Measurements from ENCODE around the gene QRFP.
A peak's percentile ranks its signal among the peaks of the same experiment; 100 is the strongest.
"Not testable (repeated sequence)": the region's sequence is repeated elsewhere in the genome, so short reads cannot be mapped to it uniquely, and the experiment has no call there.

QRFP gene

GRCh38 chr9:130857864-130858738 lies 38.5 kb downstream of the QRFP start:
- DNase-seq = no peak
- peak overlapping the region; percentile 18 for H3K27ac Mint-ChIP-seq
- H3K4me3 Mint-ChIP-seq = no peak overlapping the region
- no peaks in the 10 kb centered on the region for H3K4me1 Mint-ChIP-seq (ENCODE audit: low read depth)
- peaks cover 72% of the 10 kb centered on the region for H3K36me3 Mint-ChIP-seq (ENCODE audit: low read depth)
- no peaks in the 10 kb centered on the region for H3K9me3 Mint-ChIP-seq
- no peaks in the 10 kb centered on the region for H3K27me3 Mint-ChIP-seq

- no peak for DNase-seq
- Mint-ChIP-seq H3K27ac (no peak overlapping the region), H3K9me3 (no peaks in the 10 kb centered on the region), H3K27me3 (no peaks in the 10 kb centered on the region), H3K36me3 (ENCODE audit: low read depth) (peaks cover 60% of the 10 kb centered on the region), H3K4me1 (ENCODE audit: low read depth) (no peaks in the 10 kb centered on the region), H3K4me3 (no peak overlapping the region)
Observed at GRCh38 chr9:130856474-130856873, 40.1 kb downstream of the QRFP start.

DNA sequence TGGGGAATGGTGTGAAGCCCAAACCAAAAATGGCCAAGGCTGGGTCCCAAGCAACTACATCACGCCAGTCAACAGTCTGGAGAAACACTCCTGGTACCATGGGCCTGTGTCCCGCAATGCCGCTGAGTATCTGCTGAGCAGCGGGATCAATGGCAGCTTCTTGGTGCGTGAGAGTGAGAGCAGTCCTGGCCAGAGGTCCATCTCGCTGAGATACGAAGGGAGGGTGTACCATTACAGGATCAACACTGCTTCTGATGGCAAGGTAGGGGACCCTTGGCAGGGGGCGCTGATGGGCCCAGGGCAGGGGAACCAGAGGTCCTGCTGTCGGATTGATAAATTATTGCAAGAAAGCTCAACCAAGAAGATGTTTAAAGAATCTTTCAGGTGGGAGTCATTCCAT lies 41.8 kb downstream of the QRFP start:
- no peak overlapping the region for H3K27ac Mint-ChIP-seq
- peaks cover 50% of the 10 kb centered on the region for H3K36me3 Mint-ChIP-seq (ENCODE audit: low read depth)

GRCh38 chr9:130854092-130854491 lies 42.5 kb downstream of the QRFP start:
- H3K4me1 Mint-ChIP-seq (ENCODE audit: low read depth) = peaks cover 4% of the 10 kb centered on the region
- DNase-seq = no peak
- H3K27ac Mint-ChIP-seq = no peak overlapping the region
- H3K36me3 Mint-ChIP-seq (ENCODE audit: low read depth) = peaks cover 45% of the 10 kb centered on the region
- H3K27me3 Mint-ChIP-seq = no peaks in the 10 kb centered on the region
- H3K9me3 Mint-ChIP-seq = no peaks in the 10 kb centered on the region
- no peak overlapping the region for H3K4me3 Mint-ChIP-seq

More for the DNA sequence above, 41.8 kb downstream of the QRFP start:
- DNase-seq = no peak
- H3K27me3 Mint-ChIP-seq = no peaks in the 10 kb centered on the region
- H3K4me3 Mint-ChIP-seq = no peak overlapping the region
- no peaks in the 10 kb centered on the region for H3K9me3 Mint-ChIP-seq
- H3K4me1 Mint-ChIP-seq (ENCODE audit: low read depth) = peaks cover 3% of the 10 kb centered on the region

DNA sequence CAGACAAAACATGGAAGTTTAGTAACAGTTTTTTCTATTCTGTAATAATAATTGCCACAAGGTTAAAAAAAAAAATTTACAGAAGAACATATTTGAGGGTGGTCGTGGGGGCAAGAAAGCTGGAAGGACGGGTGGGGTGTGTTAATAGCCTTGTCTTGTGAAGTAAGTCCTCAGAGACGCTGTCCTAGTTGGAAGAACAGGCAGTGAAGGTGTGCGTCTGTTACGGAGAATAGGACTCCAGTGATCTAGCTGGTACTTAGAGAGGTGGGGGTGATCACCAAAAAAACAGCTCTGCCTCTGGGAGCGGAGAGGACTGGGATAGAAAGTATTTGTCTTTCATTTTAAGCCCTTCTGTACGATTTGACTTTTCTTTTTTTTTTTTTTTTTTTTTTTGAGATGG lies 43.8 kb downstream of the QRFP start:
- H3K36me3 Mint-ChIP-seq (ENCODE audit: low read depth) = peaks cover 35% of the 10 kb centered on the region
- H3K27ac Mint-ChIP-seq = no peak overlapping the region
- peaks cover 4% of the 10 kb centered on the region for H3K4me1 Mint-ChIP-seq (ENCODE audit: low read depth)
- no peak overlapping the region for H3K4me3 Mint-ChIP-seq
- H3K9me3 Mint-ChIP-seq = no peaks in the 10 kb centered on the region
- no peaks in the 10 kb centered on the region for H3K27me3 Mint-ChIP-seq
- DNase-seq = no peak

DNA sequence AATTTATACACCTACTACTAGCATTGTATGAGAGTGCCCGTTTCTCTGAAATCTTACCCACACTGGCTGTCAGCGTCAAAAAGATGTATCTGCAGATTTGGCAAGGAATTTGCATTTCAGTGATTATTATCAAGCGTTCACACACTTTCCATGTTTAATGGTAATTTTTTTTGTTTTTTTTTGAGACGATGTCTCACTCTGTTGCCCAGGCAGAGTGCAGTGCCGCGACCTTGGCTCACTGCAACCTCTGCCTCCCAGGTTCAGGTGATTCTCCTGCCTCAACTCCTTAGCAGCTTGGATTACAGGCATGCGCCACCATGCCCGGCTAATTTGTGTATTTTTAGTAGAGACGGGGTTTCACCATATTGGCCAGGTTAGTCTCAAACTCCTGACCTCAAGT lies 47.3 kb downstream of the QRFP start:
- Mint-ChIP-seq H3K36me3 (ENCODE audit: low read depth) (peaks cover 6% of the 10 kb centered on the region), H3K9me3 (no peaks in the 10 kb centered on the region), H3K27me3 (no peaks in the 10 kb centered on the region), H3K4me3 (no peak overlapping the region), H3K27ac (no peak overlapping the region), H3K4me1 (ENCODE audit: low read depth) (peaks cover 6% of the 10 kb centered on the region)
- DNase-seq = no peak

GRCh38 chr9:130848514-130848913 lies 48.1 kb downstream of the QRFP start:
- not testable (repeated sequence) for H3K4me3 Mint-ChIP-seq; H3K9me3 Mint-ChIP-seq; H3K36me3 Mint-ChIP-seq (ENCODE audit: low read depth); H3K27me3 Mint-ChIP-seq; H3K27ac Mint-ChIP-seq; DNase-seq
- H3K4me1 Mint-ChIP-seq (ENCODE audit: low read depth) = peaks cover 13% of the 10 kb centered on the region

- H3K27me3 Mint-ChIP-seq = no peaks in the 10 kb centered on the region
- H3K36me3 Mint-ChIP-seq (ENCODE audit: low read depth) = no peaks in the 10 kb centered on the region
- peaks cover 20% of the 10 kb centered on the region for H3K4me1 Mint-ChIP-seq (ENCODE audit: low read depth)
- no peak overlapping the region for H3K4me3 Mint-ChIP-seq
- DNase-seq = no peak
- no peak overlapping the region for H3K27ac Mint-ChIP-seq
- H3K9me3 Mint-ChIP-seq = no peaks in the 10 kb centered on the region
Observed at GRCh38 chr9:130847306-130848217, 49.0 kb downstream of the QRFP start.

DNA sequence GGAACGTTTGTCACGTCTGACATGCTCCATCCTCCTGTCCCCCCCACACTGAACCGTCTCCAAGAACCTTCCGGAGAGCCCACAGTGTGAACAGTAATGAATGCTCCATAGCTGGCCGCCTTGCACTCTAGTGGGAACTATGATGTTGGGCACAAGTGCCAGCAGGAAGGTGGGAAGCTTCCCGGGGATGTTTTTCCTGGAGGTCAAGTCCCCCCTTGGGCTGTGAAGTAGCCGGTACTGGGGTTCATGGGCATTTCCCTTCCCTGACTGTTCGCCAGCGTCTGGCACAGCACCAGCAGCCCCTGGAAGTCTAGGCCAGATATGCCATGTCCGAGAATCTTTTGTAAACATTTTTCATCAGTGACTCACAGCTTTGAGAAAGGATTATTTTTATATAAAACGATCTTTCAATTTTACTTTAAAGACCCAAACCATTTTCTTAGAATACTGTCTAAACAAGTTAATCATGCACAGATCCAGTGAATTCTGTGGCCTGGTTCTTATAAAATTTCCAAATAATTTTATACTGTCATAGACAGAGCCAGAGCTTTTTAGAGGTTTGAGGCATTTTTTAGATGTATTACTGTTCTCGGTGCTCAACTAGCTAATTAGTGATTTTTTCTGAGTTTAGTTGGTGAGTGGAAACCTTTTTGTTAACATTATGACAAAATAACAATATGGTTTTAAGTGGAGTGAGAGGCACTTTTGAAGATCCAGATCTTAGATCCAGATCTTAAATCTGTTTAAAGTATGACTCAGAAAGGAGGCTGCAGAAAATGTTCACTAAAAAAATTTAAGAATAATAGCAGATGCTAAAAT lies 49.9 kb downstream of the QRFP start:
- peaks cover 27% of the 10 kb centered on the region for H3K4me1 Mint-ChIP-seq (ENCODE audit: low read depth)
- DNase-seq = no peak
- no peak overlapping the region for H3K4me3 Mint-ChIP-seq
- H3K9me3 Mint-ChIP-seq = no peaks in the 10 kb centered on the region
- H3K27ac Mint-ChIP-seq = no peak overlapping the region
- H3K27me3 Mint-ChIP-seq = no peaks in the 10 kb centered on the region
- no peaks in the 10 kb centered on the region for H3K36me3 Mint-ChIP-seq (ENCODE audit: low read depth)

DNA sequence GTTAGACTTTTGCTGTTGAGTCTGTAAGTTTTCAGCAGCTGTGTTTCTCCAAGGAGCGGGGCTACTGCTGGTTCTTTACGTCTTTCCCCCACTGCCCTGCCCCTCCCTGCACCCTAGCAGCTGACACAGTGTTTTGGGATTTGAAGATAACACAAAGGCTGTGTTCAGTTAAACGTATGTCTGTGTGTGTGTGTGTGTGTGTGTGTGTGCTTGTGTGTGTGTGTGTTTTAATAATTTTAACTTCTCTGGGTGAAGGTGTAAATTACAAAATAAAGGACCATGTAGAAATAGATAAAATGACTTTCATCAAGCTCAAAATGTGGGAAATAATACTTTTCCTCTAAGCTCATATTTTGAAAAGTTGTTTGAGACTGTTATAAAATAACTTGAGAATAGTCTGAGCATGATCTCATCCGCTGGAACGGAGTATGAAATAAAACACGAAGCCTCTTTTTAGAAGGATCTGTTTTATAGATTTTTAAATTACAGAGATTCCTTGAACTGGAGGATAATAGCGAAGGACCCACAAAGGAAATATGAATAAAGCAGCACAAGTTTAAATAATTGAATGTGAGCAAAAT lies 50.6 kb downstream of the QRFP start:
- peaks cover 27% of the 10 kb centered on the region for H3K4me1 Mint-ChIP-seq (ENCODE audit: low read depth)
- H3K4me3 Mint-ChIP-seq = no peak overlapping the region
- no peaks in the 10 kb centered on the region for H3K36me3 Mint-ChIP-seq (ENCODE audit: low read depth)
- H3K27ac Mint-ChIP-seq = no peak overlapping the region
- H3K9me3 Mint-ChIP-seq = no peaks in the 10 kb centered on the region
- no peak for DNase-seq
- H3K27me3 Mint-ChIP-seq = no peaks in the 10 kb centered on the region

- no peak for DNase-seq
- Mint-ChIP-seq H3K9me3 (no peaks in the 10 kb centered on the region), H3K4me1 (ENCODE audit: low read depth) (peaks cover 30% of the 10 kb centered on the region), H3K4me3 (no peak overlapping the region), H3K36me3 (ENCODE audit: low read depth) (no peaks in the 10 kb centered on the region), H3K27ac (peak overlapping the region; percentile 50), H3K27me3 (no peaks in the 10 kb centered on the region)
Observed at GRCh38 chr9:130845254-130845653, 51.4 kb downstream of the QRFP start.

DNA sequence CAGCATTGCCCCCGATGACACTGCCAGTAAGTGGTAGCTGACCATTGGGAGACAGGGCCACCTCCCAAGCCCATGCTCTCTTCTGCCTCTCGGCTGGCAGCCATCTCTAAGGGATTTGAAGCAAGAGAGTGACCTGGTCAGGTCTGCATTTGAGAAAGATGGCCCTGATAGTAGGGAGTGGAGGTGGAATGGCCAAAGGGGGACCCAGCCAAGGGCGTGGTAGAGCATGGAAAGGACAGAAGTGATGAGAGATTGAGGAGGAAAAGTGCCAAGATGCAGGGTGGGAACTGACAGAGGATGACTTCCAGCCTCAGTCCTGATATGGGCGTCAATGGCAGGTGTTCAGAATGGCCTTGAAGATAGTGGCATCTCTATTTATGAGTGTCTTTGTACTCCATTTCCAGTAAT lies 52.6 kb downstream of the QRFP start:
- Mint-ChIP-seq H3K36me3 (ENCODE audit: low read depth) (no peaks in the 10 kb centered on the region), H3K27me3 (no peaks in the 10 kb centered on the region), H3K27ac (no peak overlapping the region), H3K9me3 (no peaks in the 10 kb centered on the region), H3K4me3 (no peak overlapping the region), H3K4me1 (ENCODE audit: low read depth) (peaks cover 29% of the 10 kb centered on the region)
- DNase-seq = no peak

DNA sequence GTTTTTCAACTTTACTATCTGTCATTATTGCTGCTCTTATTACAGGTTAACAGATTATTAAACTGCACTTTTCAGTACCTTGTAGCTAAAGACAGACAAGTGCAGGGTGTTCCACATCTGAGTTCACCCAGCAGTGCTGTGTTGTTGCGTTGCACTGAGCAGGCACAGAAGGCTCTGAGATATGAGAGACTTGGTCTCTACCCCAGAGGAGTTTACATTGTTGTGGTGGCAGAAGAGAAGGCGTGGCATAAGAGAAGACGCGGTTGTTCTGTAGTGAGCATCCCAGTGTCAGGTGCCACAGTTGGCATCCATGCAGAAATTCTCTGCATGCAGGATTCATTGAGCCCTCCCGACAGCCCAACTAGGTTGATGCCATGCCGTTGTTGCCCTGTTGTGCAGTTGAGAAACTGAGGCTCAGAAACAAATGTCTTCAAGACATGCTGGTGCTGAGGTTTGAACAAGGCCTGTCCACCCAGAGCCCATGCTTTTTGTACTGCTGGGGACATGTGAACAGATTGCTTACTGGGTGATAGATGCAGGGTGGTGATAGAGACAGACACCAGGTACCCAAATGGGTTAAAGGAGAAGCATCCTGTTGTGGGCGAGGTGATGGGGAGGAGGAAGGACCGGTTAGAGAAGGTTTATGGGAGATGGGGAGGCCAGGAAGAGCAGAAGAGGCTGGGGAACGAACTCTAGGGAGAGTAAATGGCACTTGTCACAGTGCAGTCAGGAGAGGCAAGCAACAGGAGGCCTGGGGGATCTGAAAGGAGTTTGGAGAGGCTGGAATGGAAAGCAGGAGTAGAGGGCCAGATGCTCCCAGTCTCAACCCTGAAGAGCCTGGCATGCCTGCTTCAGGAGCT lies 53.3 kb downstream of the QRFP start:
- H3K36me3 Mint-ChIP-seq (ENCODE audit: low read depth) = no peaks in the 10 kb centered on the region
- H3K4me3 Mint-ChIP-seq = no peak overlapping the region
- no peak for DNase-seq
- H3K27me3 Mint-ChIP-seq = no peaks in the 10 kb centered on the region
- no peaks in the 10 kb centered on the region for H3K9me3 Mint-ChIP-seq
- peaks cover 35% of the 10 kb centered on the region for H3K4me1 Mint-ChIP-seq (ENCODE audit: low read depth)
- no peak overlapping the region for H3K27ac Mint-ChIP-seq

Data from activated T-cell treated with anti-CD3 and anti-CD28 coated beads, Interleukin-2, amount 50 U/mL, for 24 hours (primary cell).